SK-N-SH treated with all-trans-retinoic acid at 6 μM for 48 hours (cell line): ENCODE measurements around the gene UST.
A peak's percentile ranks its signal among the peaks of the same experiment; 100 is the strongest.

Experiments
- ATAC-seq: fragments of 200-7000 bp; cut with Tn5 transposase; 3 replicates; pipeline ENCODE4 v1.9.1; 2020; ENCODE audit warnings: mild to moderate bottlenecking, moderate library complexity
- ARNTL ChIP-seq: fragments of 450-650 bp; formaldehyde crosslinking; IDR thresholded peaks from 2 replicates; pipeline ENCODE4 v1.5.0; 2020; ENCODE audit warnings: low read depth, mild to moderate bottlenecking, moderate library complexity, borderline replicate concordance
- BACH2 ChIP-seq: fragments of 250-450 bp; sonication (Bioruptor Pico); IDR thresholded peaks from 2 replicates; pipeline ENCODE4 v1.9.0; 2021; ENCODE audit warnings: mild to moderate bottlenecking, borderline replicate concordance
- CSDC2 ChIP-seq: fragments of 250-450 bp; sonication (Bioruptor Pico); IDR thresholded peaks from 2 replicates; pipeline ENCODE4 v1.5.0; 2020; ENCODE audit warnings: mild to moderate bottlenecking, moderate library complexity
- ESRRG ChIP-seq: fragments of 250-450 bp; sonication (Bioruptor Pico); IDR thresholded peaks from 2 replicates; pipeline ENCODE4 v1.6.1; 2021; ENCODE audit warnings: mild to moderate bottlenecking
- GLIS3 ChIP-seq: fragments of 250-450 bp; sonication (Bioruptor Pico); IDR thresholded peaks from 2 replicates; pipeline ENCODE4 v1.5.0; 2020; ENCODE audit warnings: mild to moderate bottlenecking, moderate library complexity
- OSR1 ChIP-seq: fragments of 250-450 bp; sonication (Bioruptor Pico); IDR thresholded peaks from 2 replicates; pipeline ENCODE4 v1.8.0; 2022; ENCODE audit warnings: moderate library complexity, mild to moderate bottlenecking, inconsistent platforms
- PPARA ChIP-seq: fragments of 250-450 bp; sonication (Bioruptor Pico); IDR thresholded peaks from 2 replicates; pipeline ENCODE4 v1.5.0; 2020; ENCODE audit warnings: mild to moderate bottlenecking, borderline replicate concordance
- RARB ChIP-seq: fragments of 250-450 bp; sonication (Bioruptor Pico); IDR thresholded peaks from 2 replicates; pipeline ENCODE4 v1.8.0; 2021; ENCODE audit warnings: mild to moderate bottlenecking, moderate library complexity
- SNAI2 ChIP-seq: fragments of 250-450 bp; sonication (Bioruptor Pico); IDR thresholded peaks from 2 replicates; pipeline ENCODE4 v1.5.0; 2020; ENCODE audit warnings: mild to moderate bottlenecking, moderate library complexity
- TOX ChIP-seq: fragments of 250-450 bp; sonication (Bioruptor Pico); IDR thresholded peaks from 2 replicates; pipeline ENCODE4 v1.8.0; 2021; ENCODE audit warnings: mild to moderate bottlenecking, moderate library complexity, borderline replicate concordance
- ZC3H10 ChIP-seq: fragments of 250-450 bp; sonication (Bioruptor Pico); IDR thresholded peaks from 2 replicates; pipeline ENCODE4 v1.5.1; 2021; ENCODE audit warnings: mild to moderate bottlenecking, moderate library complexity
- ZFP3 ChIP-seq: fragments of 250-450 bp; sonication (Bioruptor Pico); IDR thresholded peaks from 2 replicates; pipeline ENCODE4 v1.5.0; 2020; ENCODE audit warnings: mild to moderate bottlenecking, moderate library complexity
- ZFP30 ChIP-seq: fragments of 450-650 bp; formaldehyde crosslinking; IDR thresholded peaks from 2 replicates; pipeline ENCODE4 v1.5.0; 2022; ENCODE audit warnings: mild to moderate bottlenecking, moderate library complexity
- ZNF565 ChIP-seq: fragments of 450-650 bp; formaldehyde crosslinking; conservative IDR thresholded peaks from 2 replicates; pipeline ENCODE4 v1.5.0; 2020; ENCODE audit warnings: low read depth, mild to moderate bottlenecking, moderate library complexity
- ZNF70 ChIP-seq: fragments of 450-650 bp; formaldehyde crosslinking; IDR thresholded peaks from 2 replicates; pipeline ENCODE4 v1.5.0; 2020; ENCODE audit warnings: mild to moderate bottlenecking, moderate library complexity
- ZNF8 ChIP-seq: fragments of 450-650 bp; formaldehyde crosslinking; IDR thresholded peaks from 2 replicates; pipeline ENCODE4 v1.5.0; 2020; ENCODE audit warnings: mild to moderate bottlenecking, moderate library complexity
- TF ChIP-seq, protein P1 (sequence below): fragments of 250-450 bp; sonication (Bioruptor Pico); IDR thresholded peaks from 2 replicates; pipeline ENCODE4 v1.8.0; 2021; ENCODE audit warnings: low read depth, mild to moderate bottlenecking, moderate library complexity, borderline replicate concordance
- TF ChIP-seq, protein P2 (sequence below): fragments of 250-450 bp; sonication (Bioruptor Pico); IDR thresholded peaks from 2 replicates; pipeline ENCODE4 v1.5.1; 2020; ENCODE audit warnings: low read depth, mild to moderate bottlenecking, moderate library complexity
- TF ChIP-seq, protein P3 (sequence below): fragments of 250-450 bp; sonication (Bioruptor Pico); IDR thresholded peaks from 2 replicates; pipeline ENCODE4 v1.5.1; 2021; ENCODE audit warnings: mild to moderate bottlenecking, moderate library complexity
- TF ChIP-seq, protein P4 (sequence below): fragments of 250-450 bp; sonication (Bioruptor Pico); IDR thresholded peaks from 2 replicates; pipeline ENCODE4 v1.8.0; 2020; ENCODE audit warnings: mild to moderate bottlenecking, moderate library complexity, borderline replicate concordance
- TF ChIP-seq, protein P5 (sequence below): fragments of 250-450 bp; sonication (Bioruptor Pico); IDR thresholded peaks from 2 replicates; pipeline ENCODE4 v1.5.0; 2020; ENCODE audit warnings: mild to moderate bottlenecking, moderate library complexity

The UST gene, protein sequence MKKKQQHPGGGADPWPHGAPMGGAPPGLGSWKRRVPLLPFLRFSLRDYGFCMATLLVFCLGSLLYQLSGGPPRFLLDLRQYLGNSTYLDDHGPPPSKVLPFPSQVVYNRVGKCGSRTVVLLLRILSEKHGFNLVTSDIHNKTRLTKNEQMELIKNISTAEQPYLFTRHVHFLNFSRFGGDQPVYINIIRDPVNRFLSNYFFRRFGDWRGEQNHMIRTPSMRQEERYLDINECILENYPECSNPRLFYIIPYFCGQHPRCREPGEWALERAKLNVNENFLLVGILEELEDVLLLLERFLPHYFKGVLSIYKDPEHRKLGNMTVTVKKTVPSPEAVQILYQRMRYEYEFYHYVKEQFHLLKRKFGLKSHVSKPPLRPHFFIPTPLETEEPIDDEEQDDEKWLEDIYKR

DNA sequence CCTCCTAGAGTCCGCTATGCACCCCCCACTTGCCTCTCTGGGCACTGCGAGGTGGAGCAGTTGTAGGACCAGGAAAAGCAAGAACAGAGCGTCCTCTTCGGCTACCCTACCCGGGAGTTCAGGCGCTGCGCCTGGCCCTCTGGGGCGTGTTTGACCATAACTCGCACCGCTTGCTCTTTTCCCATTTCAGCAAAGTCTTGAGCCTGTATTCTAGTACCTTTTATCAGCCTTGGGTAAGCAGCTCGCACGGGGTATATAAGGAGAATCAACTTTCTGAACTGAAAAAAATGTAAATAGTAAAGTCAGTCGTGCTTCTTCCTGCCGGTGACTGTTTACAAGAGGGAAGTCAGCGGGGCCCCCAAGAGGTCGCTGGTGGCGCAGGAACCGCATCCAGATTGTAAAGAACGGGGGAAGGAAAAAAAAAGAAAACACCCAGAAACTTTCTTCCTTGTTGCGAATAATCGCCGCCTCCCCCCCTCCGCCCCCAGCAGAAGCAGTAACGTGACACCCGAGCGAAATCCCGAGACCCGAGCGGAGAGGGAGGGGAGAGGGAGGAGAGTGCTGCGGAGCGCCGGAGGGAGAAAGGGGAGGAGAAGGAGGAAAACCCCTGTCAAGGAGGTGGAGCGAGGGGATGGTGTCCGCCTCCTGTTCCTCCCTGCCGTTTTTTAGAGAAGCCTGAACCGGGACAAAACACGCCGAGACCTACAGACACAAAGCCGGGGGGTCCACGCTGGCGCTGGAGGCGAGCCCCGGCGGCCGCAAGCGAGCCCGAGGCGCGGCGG is at the start of gene UST:
TSS of gene UST (plus strand) at position 668 of the 782 bp plus-strand sequence. CDS start 401 bp downstream, outside the sequence.
- ATAC-seq = peak; percentile 82

DNA sequence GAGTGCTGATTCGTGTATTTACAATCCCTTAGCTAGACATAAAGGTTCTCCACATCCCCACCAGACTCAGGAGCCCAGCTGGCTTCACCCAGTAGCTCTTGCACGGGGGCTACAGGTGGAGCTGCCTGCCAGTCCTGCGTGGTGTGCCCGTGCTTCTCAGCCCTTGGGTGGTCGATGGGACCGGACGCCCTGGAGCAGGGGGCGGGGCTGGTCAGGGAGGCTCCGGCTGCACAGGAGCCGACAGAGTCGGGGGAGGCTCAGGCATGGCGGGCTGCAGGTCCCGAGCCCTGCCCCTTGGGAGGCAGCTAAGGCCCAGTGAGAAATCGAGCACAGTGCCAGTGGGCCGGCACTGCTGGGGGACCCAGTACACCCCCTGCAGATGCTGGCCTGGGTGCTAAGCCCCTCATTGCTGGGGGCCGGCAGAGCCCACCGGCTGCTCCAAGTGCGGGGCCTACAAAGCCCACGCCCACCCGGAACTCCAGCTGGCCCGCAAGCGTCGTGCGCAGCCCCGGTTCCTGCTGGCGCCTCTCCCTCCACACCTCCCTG is 48.9 kb upstream of the UST start:
- TF ChIP-seq, protein P1, sequence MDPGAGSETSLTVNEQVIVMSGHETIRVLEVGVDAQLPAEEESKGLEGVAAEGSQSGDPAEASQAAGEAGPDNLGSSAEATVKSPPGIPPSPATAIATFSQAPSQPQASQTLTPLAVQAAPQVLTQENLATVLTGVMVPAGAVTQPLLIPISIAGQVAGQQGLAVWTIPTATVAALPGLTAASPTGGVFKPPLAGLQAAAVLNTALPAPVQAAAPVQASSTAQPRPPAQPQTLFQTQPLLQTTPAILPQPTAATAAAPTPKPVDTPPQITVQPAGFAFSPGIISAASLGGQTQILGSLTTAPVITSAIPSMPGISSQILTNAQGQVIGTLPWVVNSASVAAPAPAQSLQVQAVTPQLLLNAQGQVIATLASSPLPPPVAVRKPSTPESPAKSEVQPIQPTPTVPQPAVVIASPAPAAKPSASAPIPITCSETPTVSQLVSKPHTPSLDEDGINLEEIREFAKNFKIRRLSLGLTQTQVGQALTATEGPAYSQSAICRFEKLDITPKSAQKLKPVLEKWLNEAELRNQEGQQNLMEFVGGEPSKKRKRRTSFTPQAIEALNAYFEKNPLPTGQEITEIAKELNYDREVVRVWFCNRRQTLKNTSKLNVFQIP = no peak
- no peak for TF ChIP-seq ZNF565 (CRISPR knock-in tag)
- TF ChIP-seq, protein P2, sequence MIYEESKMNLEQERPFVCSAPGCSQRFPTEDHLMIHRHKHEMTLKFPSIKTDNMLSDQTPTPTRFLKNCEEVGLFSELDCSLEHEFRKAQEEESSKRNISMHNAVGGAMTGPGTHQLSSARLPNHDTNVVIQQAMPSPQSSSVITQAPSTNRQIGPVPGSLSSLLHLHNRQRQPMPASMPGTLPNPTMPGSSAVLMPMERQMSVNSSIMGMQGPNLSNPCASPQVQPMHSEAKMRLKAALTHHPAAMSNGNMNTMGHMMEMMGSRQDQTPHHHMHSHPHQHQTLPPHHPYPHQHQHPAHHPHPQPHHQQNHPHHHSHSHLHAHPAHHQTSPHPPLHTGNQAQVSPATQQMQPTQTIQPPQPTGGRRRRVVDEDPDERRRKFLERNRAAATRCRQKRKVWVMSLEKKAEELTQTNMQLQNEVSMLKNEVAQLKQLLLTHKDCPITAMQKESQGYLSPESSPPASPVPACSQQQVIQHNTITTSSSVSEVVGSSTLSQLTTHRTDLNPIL (CRISPR knock-in tag) = no peak
- no peak for TF ChIP-seq CSDC2 (CRISPR knock-in tag)
- TF ChIP-seq BACH2 (CRISPR knock-in tag) = no peak
- TF ChIP-seq, protein P3, sequence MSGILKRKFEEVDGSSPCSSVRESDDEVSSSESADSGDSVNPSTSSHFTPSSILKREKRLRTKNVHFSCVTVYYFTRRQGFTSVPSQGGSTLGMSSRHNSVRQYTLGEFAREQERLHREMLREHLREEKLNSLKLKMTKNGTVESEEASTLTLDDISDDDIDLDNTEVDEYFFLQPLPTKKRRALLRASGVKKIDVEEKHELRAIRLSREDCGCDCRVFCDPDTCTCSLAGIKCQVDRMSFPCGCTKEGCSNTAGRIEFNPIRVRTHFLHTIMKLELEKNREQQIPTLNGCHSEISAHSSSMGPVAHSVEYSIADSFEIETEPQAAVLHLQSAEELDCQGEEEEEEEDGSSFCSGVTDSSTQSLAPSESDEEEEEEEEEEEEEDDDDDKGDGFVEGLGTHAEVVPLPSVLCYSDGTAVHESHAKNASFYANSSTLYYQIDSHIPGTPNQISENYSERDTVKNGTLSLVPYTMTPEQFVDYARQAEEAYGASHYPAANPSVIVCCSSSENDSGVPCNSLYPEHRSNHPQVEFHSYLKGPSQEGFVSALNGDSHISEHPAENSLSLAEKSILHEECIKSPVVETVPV (CRISPR knock-in tag) = no peak
- TF ChIP-seq SNAI2 (CRISPR knock-in tag) = no peak
- TF ChIP-seq ZNF70 (CRISPR knock-in tag) = no peak
- no peak for ATAC-seq

More for the DNA sequence above, at the start of gene UST:
- no peak for TF ChIP-seq BACH2 (CRISPR knock-in tag)
- TF ChIP-seq PPARA = no peak
- no peak for TF ChIP-seq GLIS3 (CRISPR knock-in tag)
- TF ChIP-seq, protein P4, sequence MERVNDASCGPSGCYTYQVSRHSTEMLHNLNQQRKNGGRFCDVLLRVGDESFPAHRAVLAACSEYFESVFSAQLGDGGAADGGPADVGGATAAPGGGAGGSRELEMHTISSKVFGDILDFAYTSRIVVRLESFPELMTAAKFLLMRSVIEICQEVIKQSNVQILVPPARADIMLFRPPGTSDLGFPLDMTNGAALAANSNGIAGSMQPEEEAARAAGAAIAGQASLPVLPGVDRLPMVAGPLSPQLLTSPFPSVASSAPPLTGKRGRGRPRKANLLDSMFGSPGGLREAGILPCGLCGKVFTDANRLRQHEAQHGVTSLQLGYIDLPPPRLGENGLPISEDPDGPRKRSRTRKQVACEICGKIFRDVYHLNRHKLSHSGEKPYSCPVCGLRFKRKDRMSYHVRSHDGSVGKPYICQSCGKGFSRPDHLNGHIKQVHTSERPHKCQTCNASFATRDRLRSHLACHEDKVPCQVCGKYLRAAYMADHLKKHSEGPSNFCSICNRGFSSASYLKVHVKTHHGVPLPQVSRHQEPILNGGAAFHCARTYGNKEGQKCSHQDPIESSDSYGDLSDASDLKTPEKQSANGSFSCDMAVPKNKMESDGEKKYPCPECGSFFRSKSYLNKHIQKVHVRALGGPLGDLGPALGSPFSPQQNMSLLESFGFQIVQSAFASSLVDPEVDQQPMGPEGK (CRISPR knock-in tag) = no peak
- no peak for TF ChIP-seq OSR1 (CRISPR knock-in tag)
- no peak for TF ChIP-seq ZC3H10

DNA sequence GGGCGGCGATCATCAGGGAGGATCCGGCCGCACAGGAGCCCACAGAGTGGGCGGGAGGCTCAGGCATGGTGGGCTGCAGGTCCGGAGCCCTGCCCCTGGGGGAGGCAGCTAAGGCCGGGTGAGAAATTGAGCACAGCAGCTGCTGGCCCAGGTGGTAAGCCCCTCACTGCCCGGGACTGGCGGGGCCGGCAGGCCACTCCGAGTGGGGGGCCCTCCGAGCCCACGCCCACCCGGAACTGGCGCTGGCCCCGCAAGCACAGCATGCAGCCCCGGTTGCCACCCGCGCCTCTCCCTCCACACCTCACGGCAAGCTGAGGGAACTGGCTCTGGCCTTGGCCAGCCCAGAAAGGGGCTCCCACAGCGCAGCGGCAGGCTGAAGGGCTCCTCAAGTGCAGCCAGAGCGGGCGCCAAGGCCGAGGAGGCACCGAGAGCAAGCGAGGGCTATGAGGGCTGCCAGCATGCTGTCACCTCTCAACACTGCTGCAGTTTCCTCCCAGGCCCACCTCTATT is 48.1 kb upstream of the UST start:
- ATAC-seq = no peak
- TF ChIP-seq, protein P4 (CRISPR knock-in tag) = no peak
- TF ChIP-seq, protein P2 (CRISPR knock-in tag) = no peak
- TF ChIP-seq BACH2 (CRISPR knock-in tag) = no peak
- no peak for TF ChIP-seq ARNTL (CRISPR knock-in tag)
- TF ChIP-seq ZNF70 (CRISPR knock-in tag) = no peak
- no peak for TF ChIP-seq RARB (CRISPR knock-in tag)
- TF ChIP-seq, protein P5, sequence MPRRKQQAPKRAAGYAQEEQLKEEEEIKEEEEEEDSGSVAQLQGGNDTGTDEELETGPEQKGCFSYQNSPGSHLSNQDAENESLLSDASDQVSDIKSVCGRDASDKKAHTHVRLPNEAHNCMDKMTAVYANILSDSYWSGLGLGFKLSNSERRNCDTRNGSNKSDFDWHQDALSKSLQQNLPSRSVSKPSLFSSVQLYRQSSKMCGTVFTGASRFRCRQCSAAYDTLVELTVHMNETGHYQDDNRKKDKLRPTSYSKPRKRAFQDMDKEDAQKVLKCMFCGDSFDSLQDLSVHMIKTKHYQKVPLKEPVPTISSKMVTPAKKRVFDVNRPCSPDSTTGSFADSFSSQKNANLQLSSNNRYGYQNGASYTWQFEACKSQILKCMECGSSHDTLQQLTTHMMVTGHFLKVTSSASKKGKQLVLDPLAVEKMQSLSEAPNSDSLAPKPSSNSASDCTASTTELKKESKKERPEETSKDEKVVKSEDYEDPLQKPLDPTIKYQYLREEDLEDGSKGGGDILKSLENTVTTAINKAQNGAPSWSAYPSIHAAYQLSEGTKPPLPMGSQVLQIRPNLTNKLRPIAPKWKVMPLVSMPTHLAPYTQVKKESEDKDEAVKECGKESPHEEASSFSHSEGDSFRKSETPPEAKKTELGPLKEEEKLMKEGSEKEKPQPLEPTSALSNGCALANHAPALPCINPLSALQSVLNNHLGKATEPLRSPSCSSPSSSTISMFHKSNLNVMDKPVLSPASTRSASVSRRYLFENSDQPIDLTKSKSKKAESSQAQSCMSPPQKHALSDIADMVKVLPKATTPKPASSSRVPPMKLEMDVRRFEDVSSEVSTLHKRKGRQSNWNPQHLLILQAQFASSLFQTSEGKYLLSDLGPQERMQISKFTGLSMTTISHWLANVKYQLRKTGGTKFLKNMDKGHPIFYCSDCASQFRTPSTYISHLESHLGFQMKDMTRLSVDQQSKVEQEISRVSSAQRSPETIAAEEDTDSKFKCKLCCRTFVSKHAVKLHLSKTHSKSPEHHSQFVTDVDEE (CRISPR knock-in tag) = no peak
- no peak for TF ChIP-seq PPARA
- TF ChIP-seq ESRRG (CRISPR knock-in tag) = no peak
- TF ChIP-seq ZFP30 (CRISPR knock-in tag) = no peak
- no peak for TF ChIP-seq TOX (CRISPR knock-in tag)
- TF ChIP-seq CSDC2 (CRISPR knock-in tag) = no peak
- TF ChIP-seq ZNF8 (CRISPR knock-in tag) = no peak
- no peak for TF ChIP-seq ZFP3
- TF ChIP-seq ZNF565 (CRISPR knock-in tag) = no peak
